GM23338 (cell line): ENCODE data around the gene LRP11. TPM values are rescaled to one million over a fixed set of nuclear protein-coding genes. Genes with fewer than 3 reads are reported as not detected.
"Not testable (repeated sequence)": the region's sequence is repeated elsewhere in the genome, so short reads cannot be mapped to it uniquely, and the experiment has no call there.

Experiments
- ATAC-seq: fragments of 200-7000 bp; cut with Tn5 transposase; 3 replicates; pipeline ENCODE4 v1.9.1; 2020
- DNase-seq: peaks from one replicate; pipeline ENCODE4 v3.0.0-alpha.2; 2015; ENCODE audit warnings: low spot score
- H2AFZ ChIP-seq: fragments of 200-600 bp; sonication (generic); 2 replicates; pipeline ENCODE4 v1.8.0; 2016; ENCODE audit warnings: antibody characterized with exemption, mild to moderate bottlenecking, moderate library complexity
- H3F3A ChIP-seq: fragments of 200-600 bp; sonication (generic); replicated peaks from 2 replicates; pipeline ENCODE4 v1.8.0; 2017; ENCODE audit warnings: antibody characterized with exemption, mixed run types, low read depth
- H3K27ac ChIP-seq: fragments of 200-600 bp; sonication (generic); 2 replicates; pipeline ENCODE4 v1.6.1; 2016; ENCODE audit warnings: low read depth
- H3K27me3 ChIP-seq: fragments of 200-600 bp; sonication (generic); 2 replicates; pipeline ENCODE4 v1.8.0; 2016; ENCODE audit warnings: mild to moderate bottlenecking, mixed run types, moderate library complexity; ENCODE audit not compliant: insufficient read depth
- H3K36me3 ChIP-seq: fragments of 200-600 bp; sonication (generic); 2 replicates; pipeline ENCODE4 v1.8.0; 2016; ENCODE audit warnings: mild to moderate bottlenecking; ENCODE audit not compliant: insufficient read depth
- H3K4me1 ChIP-seq: fragments of 200-600 bp; sonication (generic); 2 replicates; pipeline ENCODE4 v1.8.0; 2016; ENCODE audit warnings: mild to moderate bottlenecking, moderate library complexity; ENCODE audit not compliant: insufficient read depth
- H3K4me2 ChIP-seq: fragments of 200-600 bp; sonication (generic); 2 replicates; pipeline ENCODE4 v1.7.1; 2017; ENCODE audit warnings: mixed run types
- H3K4me3 ChIP-seq: fragments of 200-600 bp; sonication (generic); 2 replicates; pipeline ENCODE4 v1.6.1; 2016; ENCODE audit warnings: mixed run types
- H3K79me2 ChIP-seq: fragments of 200-600 bp; sonication (generic); replicated peaks from 2 replicates; pipeline ENCODE4 v1.8.0; 2017; ENCODE audit warnings: mild to moderate bottlenecking; ENCODE audit not compliant: insufficient read depth
- H3K9me2 ChIP-seq: fragments of 200-600 bp; sonication (generic); 2 replicates; pipeline ENCODE4 v1.8.0; 2017; ENCODE audit not compliant: insufficient read depth
- H4K20me1 ChIP-seq: fragments of 200-600 bp; sonication (generic); replicated peaks from 2 replicates; pipeline ENCODE4 v1.8.0; 2017; ENCODE audit warnings: mild to moderate bottlenecking; ENCODE audit not compliant: insufficient read depth
- H3K27ac Mint-ChIP-seq: 2 replicates; pipeline ENCODE4 v1.8.0; 2020; ENCODE audit warnings: inconsistent platforms, mild to moderate bottlenecking, moderate library complexity, mixed read lengths
- H3K27me3 Mint-ChIP-seq: 3 replicates; pipeline ENCODE4 v1.8.0; 2022; ENCODE audit warnings: low read depth, mild to moderate bottlenecking, moderate library complexity, mixed read lengths, inconsistent platforms; ENCODE audit not compliant: insufficient read depth, poor library complexity
- H3K36me3 Mint-ChIP-seq: 3 replicates; pipeline ENCODE4 v1.8.0; 2021; ENCODE audit warnings: low read depth, mild to moderate bottlenecking, inconsistent platforms, moderate library complexity, mixed read lengths
- H3K4me1 Mint-ChIP-seq: 3 replicates; pipeline ENCODE4 v1.8.0; 2020; ENCODE audit warnings: mild to moderate bottlenecking, inconsistent platforms, mixed read lengths
- H3K4me3 Mint-ChIP-seq: 3 replicates; pipeline ENCODE4 v1.8.0; 2021; ENCODE audit warnings: moderate library complexity, mild to moderate bottlenecking, inconsistent platforms, mixed read lengths
- H3K9me3 Mint-ChIP-seq: 3 replicates; pipeline ENCODE4 v1.8.0; 2020; ENCODE audit warnings: moderate library complexity, mild to moderate bottlenecking, inconsistent platforms, mixed read lengths
- CTCF ChIP-seq, 2 experiments: fragments of 200-600 bp in 1 of 2; sonication (generic) in 1 of 2; conservative IDR thresholded peaks; 2 replicates each; pipeline versions ENCODE4 v1.5.1 to v1.6.1; 2016 to 2017; ENCODE audit warnings: antibody characterized with exemption in 2 of 2, low read depth in 2 of 2, mild to moderate bottlenecking in 2 of 2, moderate library complexity in 1 of 2
- POLR2AphosphoS5 ChIP-seq: IDR thresholded peaks from 2 replicates; pipeline ENCODE4 v1.6.1; 2016; ENCODE audit warnings: antibody characterized with exemption, low read depth
- ZNF462 ChIP-seq: fragments of 250-450 bp; sonication (Bioruptor Pico); IDR thresholded peaks from 2 replicates; pipeline ENCODE4 v1.5.0; 2020; ENCODE audit warnings: mild to moderate bottlenecking, moderate library complexity
- polyA plus RNA-seq: library from polyadenylated mRNA; unstranded; fragments of >200 nt; fragmentation: Nextera tagmentation; extraction: Ambion mirVana; gene quantifications from 2 replicates; pipeline ENCODE4 v1.2.1, GENCODE V29; 2016
- total RNA-seq: library from RNA; depleted of rRNA; stranded (reverse); fragments of >200 nt; shearing (Covaris generic); gene quantifications from 2 replicates; pipeline ENCODE4 v1.2.3, GENCODE V29; 2014

LRP11 gene
- total and polyA plus RNA-seq, 2 experiments from 2014 or later: 10.8 to 37.1 TPM

GRCh38 chr6:149909701-149910470 lies 45.7 kb upstream of the LRP11 start (continued):
- TF ChIP-seq ZNF462: no peak
- TF ChIP-seq POLR2AphosphoS5: no peak
- no peak for TF ChIP-seq CTCF (conservative IDR thresholded peaks at IDR 0.05; ENCODE audit: low read depth in 2 of 2)

GRCh38 chr6:149908480-149908879 lies 44.3 kb upstream of the LRP11 start:
- H3K4me1 ChIP-seq, H4K20me1 ChIP-seq, H3K27me3 ChIP-seq, H3K27me3 Mint-ChIP-seq, H3K4me3 Mint-ChIP-seq, ATAC-seq, H3K27ac Mint-ChIP-seq, H3K4me3 ChIP-seq, H3K4me2 ChIP-seq, H3F3A ChIP-seq, H3K9me2 ChIP-seq, H3K79me2 ChIP-seq, H3K4me1 Mint-ChIP-seq, H3K27ac ChIP-seq, DNase-seq, H2AFZ ChIP-seq, H3K36me3 ChIP-seq: not testable (repeated sequence)
- Mint-ChIP-seq H3K36me3 (peaks cover 14% of the 10 kb centered on the region), H3K9me3 (peaks cover 44% of the 10 kb centered on the region)
